H54 (cell line): Measurements from ENCODE around the gene ANAPC4.

Source experiments
- DNase-seq: peaks from one replicate; pipeline ENCODE4 v3.0.0; 2011; ENCODE audit warnings: low spot score, mixed read lengths; ENCODE audit not compliant: insufficient read length
- FAIRE-seq: peaks from 3 replicates; lab custom pipeline; 2011; peaks lifted over from hg19 to GRCh38; lab: Jason Lieb, UNC
- POLR2A ChIP-seq: IDR thresholded peaks from 2 replicates; pipeline ENCODE4 v1.6.1; 2011; ENCODE audit warnings: low read depth, mild to moderate bottlenecking, low read length

Gene ANAPC4

DNA sequence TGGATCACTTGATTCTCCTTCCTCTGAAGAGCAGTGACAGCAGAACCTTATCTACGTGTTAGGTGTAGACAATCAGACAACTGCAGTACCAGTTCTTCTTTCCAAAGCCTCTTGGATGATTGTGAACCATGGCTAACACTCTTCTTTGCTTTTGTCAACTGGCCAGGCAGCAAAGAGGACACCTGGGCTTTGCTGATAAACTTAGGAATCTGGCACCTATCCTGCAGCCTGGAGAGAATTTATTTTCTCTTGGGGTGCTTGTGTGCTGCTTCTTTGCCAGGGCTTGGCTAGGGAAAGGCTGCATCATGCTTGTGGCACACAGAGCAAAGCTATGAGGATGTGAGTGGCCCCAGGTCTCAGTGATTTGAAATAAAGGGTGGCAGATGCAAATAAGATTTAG lies 77.4 kb downstream of the ANAPC4 start:
- no peak for TF ChIP-seq POLR2A
- DNase-seq (no peak), FAIRE-seq (no peak)

DNA sequence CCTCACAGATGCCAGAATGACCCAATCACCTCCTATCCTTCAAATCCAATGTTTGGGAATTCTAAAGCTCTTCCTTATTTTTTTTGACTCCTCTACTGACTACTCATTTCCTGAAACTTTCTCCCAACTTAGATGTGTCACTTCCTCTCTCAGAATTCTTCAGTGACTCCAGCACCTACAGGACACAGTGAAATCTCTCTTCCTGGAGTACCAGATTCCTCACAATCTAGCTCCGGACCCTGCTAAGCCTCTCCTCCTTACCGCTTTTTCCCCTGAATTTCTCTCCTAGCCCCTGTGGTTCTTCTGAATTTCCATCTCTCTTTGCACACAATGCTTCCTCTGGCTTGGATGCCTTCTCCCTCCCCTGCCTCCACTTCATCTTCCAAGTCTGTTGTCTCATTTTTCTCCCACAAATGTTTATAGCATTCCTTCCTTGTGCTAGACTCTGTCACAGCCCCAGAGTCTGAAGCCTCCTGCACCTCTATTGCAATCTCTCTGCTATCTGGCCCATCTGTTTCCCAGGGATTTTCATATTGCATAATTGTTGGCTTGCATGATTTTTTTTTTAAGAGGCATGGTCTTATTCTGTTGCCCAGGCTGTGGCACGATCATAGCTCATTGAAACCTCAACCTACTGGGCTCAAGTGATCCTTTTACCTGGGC lies 80.1 kb downstream of the ANAPC4 start:
- DNase-seq, result peak; percentile 45
- no peak for TF ChIP-seq POLR2A
- FAIRE-seq, result no peak

DNA sequence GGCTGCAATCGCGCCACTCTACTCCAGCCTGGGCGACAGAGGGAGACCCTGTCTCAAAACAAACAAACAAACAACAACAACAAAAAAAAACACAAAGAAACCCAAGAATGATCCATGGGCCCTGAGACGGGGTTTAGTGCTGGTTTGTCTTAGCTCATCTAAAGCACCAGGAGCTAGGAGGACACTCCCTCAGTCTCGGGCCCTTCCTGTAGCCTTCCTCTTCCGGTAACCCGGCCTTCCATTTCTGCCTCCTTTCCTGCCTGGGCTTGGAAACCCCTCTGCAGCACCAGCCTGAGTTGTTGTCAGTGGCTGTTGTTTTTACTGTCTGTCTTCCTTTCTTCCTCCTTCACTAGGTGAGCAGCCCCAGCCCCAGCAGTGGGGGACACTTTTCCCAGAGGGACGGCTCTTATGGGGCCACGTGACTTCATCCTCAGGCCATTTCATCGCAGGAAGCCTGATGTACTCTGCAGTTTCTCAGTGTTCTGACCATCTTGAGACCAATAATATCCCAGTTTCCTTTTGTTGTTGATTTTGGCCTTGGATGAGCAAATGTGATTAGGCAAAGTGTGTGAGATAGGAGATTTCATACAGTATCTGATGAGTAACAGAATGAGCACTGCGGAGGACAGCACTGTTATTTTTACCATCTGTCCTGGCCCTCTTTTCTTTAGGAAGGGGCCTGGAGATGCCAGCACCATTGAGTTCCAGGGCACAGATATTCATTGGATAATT lies 90.1 kb downstream of the ANAPC4 start:
- FAIRE-seq, result no peak
- no peak for TF ChIP-seq POLR2A
- DNase-seq, result no peak

GRCh38 chr4:25467843-25468242 lies 90.8 kb downstream of the ANAPC4 start:
- TF ChIP-seq POLR2A, result no peak
- DNase-seq, result no peak
- FAIRE-seq, result no peak
